HEK293 (cell line): ENCODE results near the gene GNL3.

Source experiments
- CTCF ChIA-PET: fragments of 350-600 bp; formaldehyde crosslinking; extraction: SDS; loops from one replicate; lab custom pipeline; 2021; ENCODE audit warnings: antibody characterized with exemption; lab: Yijun Ruan, JAX
- POLR2A ChIA-PET: fragments of 300-600 bp; formaldehyde crosslinking; extraction: SDS; loops from one replicate; lab custom pipeline; 2020; ENCODE audit warnings: antibody characterized with exemption, inconsistent platforms; lab: Yijun Ruan, JAX
- H3K27ac ChIP-seq: fragments of 200-500 bp; sonication (Bioruptor generic); 2 replicates; pipeline ENCODE4 v1.5.1; 2014; ENCODE audit warnings: low read depth, low read length, control low read depth, inconsistent platforms; ENCODE audit errors: extremely low read depth
- H3K36me3 ChIP-seq, 2 experiments: fragments of 200-500 bp in 1 of 2; sonication (Bioruptor generic) in 1 of 2; 1 replicate in 1 of 2; 2 replicates in 1 of 2; pipeline ENCODE4 v1.5.1; 2014 to 2017; ENCODE audit warnings: inconsistent platforms in 2 of 2, low read length in 2 of 2; ENCODE audit not compliant: control insufficient read depth in 2 of 2, insufficient read depth in 1 of 2
- H3K4me1 ChIP-seq: fragments of 200-500 bp; sonication (Bioruptor generic); 2 replicates; pipeline ENCODE4 v1.5.1; 2014; ENCODE audit warnings: mild to moderate bottlenecking, low read length, inconsistent platforms; ENCODE audit not compliant: control insufficient read depth, insufficient read depth
- H3K4me3 ChIP-seq: 2 replicates; pipeline ENCODE4 v1.5.1; 2011; ENCODE audit warnings: low read depth, mild to moderate bottlenecking, control low read depth, low read length, moderate library complexity
- H3K9me3 ChIP-seq: fragments of 200-500 bp; sonication (Bioruptor generic); 2 replicates; pipeline ENCODE4 v1.5.1; 2014; ENCODE audit warnings: low read depth, low read length, inconsistent platforms; ENCODE audit not compliant: control insufficient read depth, insufficient read depth
- BCL11A ChIP-seq: fragments of 450-650 bp; formaldehyde crosslinking; IDR thresholded peaks from 2 replicates; pipeline ENCODE4 v1.5.1; 2016; ENCODE audit warnings: low read depth, missing biosample characterization, missing genetic modification characterization
- MZF1 ChIP-seq: fragments of 450-650 bp; formaldehyde crosslinking; IDR thresholded peaks from 2 replicates; pipeline ENCODE4 v1.5.1; 2017; ENCODE audit warnings: missing biosample characterization, missing genetic modification characterization, borderline replicate concordance
- TCF7L2 ChIP-seq: IDR thresholded peaks from 2 replicates; pipeline ENCODE4 v1.6.1; 2011; ENCODE audit warnings: low read depth, mild to moderate bottlenecking, inconsistent platforms, low read length, moderate library complexity, borderline replicate concordance
- ZBTB17 ChIP-seq: fragments of 450-650 bp; formaldehyde crosslinking; IDR thresholded peaks from 2 replicates; pipeline ENCODE4 v1.5.1; 2016; ENCODE audit warnings: missing biosample characterization, missing genetic modification characterization
- ZBTB20 ChIP-seq: fragments of 450-650 bp; formaldehyde crosslinking; IDR thresholded peaks from 2 replicates; pipeline ENCODE4 v1.5.1; 2016; ENCODE audit warnings: missing biosample characterization, missing genetic modification characterization
- ZBTB21 ChIP-seq: fragments of 450-650 bp; formaldehyde crosslinking; IDR thresholded peaks from 2 replicates; pipeline ENCODE4 v1.5.1; 2017; ENCODE audit warnings: missing biosample characterization, missing genetic modification characterization
- ZBTB48 ChIP-seq: fragments of 450-650 bp; formaldehyde crosslinking; IDR thresholded peaks from 2 replicates; pipeline ENCODE4 v1.5.1; 2016; ENCODE audit warnings: missing biosample characterization, missing genetic modification characterization
- ZNF16 ChIP-seq: fragments of 450-650 bp; formaldehyde crosslinking; IDR thresholded peaks from 2 replicates; pipeline ENCODE4 v1.5.1; 2016; ENCODE audit warnings: low read depth, missing biosample characterization, missing genetic modification characterization
- ZNF311 ChIP-seq: fragments of 450-650 bp; formaldehyde crosslinking; IDR thresholded peaks from 2 replicates; pipeline ENCODE4 v1.5.1; 2017; ENCODE audit warnings: missing biosample characterization, missing genetic modification characterization, borderline replicate concordance
- ZNF324 ChIP-seq: fragments of 450-650 bp; formaldehyde crosslinking; IDR thresholded peaks from 2 replicates; pipeline ENCODE4 v1.5.1; 2016; ENCODE audit warnings: missing biosample characterization, missing genetic modification characterization
- ZNF416 ChIP-seq: fragments of 450-650 bp; formaldehyde crosslinking; IDR thresholded peaks from 2 replicates; pipeline ENCODE4 v1.5.1; 2016; ENCODE audit warnings: missing biosample characterization, missing genetic modification characterization
- ZNF426 ChIP-seq: fragments of 450-650 bp; formaldehyde crosslinking; IDR thresholded peaks from 2 replicates; pipeline ENCODE4 v1.5.1; 2017; ENCODE audit warnings: missing biosample characterization, missing genetic modification characterization, mild to moderate bottlenecking, inconsistent platforms, moderate library complexity
- ZNF544 ChIP-seq: fragments of 450-650 bp; formaldehyde crosslinking; IDR thresholded peaks from 2 replicates; pipeline ENCODE4 v1.5.0; 2017; ENCODE audit warnings: missing biosample characterization, missing genetic modification characterization
- ZNF621 ChIP-seq: fragments of 450-650 bp; formaldehyde crosslinking; IDR thresholded peaks from 2 replicates; pipeline ENCODE4 v1.5.1; 2017; ENCODE audit warnings: missing biosample characterization, missing genetic modification characterization
- ZNF629 ChIP-seq: fragments of 450-650 bp; formaldehyde crosslinking; IDR thresholded peaks from 2 replicates; pipeline ENCODE4 v1.5.1; 2017; ENCODE audit warnings: missing biosample characterization, missing genetic modification characterization
- ZNF837 ChIP-seq: fragments of 450-650 bp; formaldehyde crosslinking; IDR thresholded peaks from 2 replicates; pipeline ENCODE4 v1.5.1; 2016; ENCODE audit warnings: missing biosample characterization, missing genetic modification characterization
- ZSCAN23 ChIP-seq: fragments of 450-650 bp; formaldehyde crosslinking; IDR thresholded peaks from 2 replicates; pipeline ENCODE4 v1.5.1; 2016; ENCODE audit warnings: missing biosample characterization, missing genetic modification characterization
- TF ChIP-seq, protein P1 (sequence below): fragments of 450-650 bp; formaldehyde crosslinking; IDR thresholded peaks from 2 replicates; pipeline ENCODE4 v1.5.1; 2016; ENCODE audit warnings: missing biosample characterization, missing genetic modification characterization, low read depth
- TF ChIP-seq, protein P2 (sequence below): fragments of 450-650 bp; formaldehyde crosslinking; IDR thresholded peaks from 2 replicates; pipeline ENCODE4; 2016; ENCODE audit warnings: missing biosample characterization, missing genetic modification characterization
- TF ChIP-seq, protein P3 (sequence below): fragments of 450-650 bp; formaldehyde crosslinking; IDR thresholded peaks from 2 replicates; pipeline ENCODE4 v1.5.1; 2016; ENCODE audit warnings: missing biosample characterization, missing genetic modification characterization, borderline replicate concordance
- TF ChIP-seq, protein P4 (sequence below): fragments of 450-650 bp; formaldehyde crosslinking; IDR thresholded peaks from 2 replicates; pipeline ENCODE4 v1.5.1; 2016; ENCODE audit warnings: missing biosample characterization, missing genetic modification characterization, borderline replicate concordance
- TF ChIP-seq, protein P5 (sequence below): fragments of 450-650 bp; formaldehyde crosslinking; IDR thresholded peaks from 2 replicates; pipeline ENCODE4 v1.5.1; 2016; ENCODE audit warnings: missing biosample characterization, missing genetic modification characterization

Gene GNL3

DNA sequence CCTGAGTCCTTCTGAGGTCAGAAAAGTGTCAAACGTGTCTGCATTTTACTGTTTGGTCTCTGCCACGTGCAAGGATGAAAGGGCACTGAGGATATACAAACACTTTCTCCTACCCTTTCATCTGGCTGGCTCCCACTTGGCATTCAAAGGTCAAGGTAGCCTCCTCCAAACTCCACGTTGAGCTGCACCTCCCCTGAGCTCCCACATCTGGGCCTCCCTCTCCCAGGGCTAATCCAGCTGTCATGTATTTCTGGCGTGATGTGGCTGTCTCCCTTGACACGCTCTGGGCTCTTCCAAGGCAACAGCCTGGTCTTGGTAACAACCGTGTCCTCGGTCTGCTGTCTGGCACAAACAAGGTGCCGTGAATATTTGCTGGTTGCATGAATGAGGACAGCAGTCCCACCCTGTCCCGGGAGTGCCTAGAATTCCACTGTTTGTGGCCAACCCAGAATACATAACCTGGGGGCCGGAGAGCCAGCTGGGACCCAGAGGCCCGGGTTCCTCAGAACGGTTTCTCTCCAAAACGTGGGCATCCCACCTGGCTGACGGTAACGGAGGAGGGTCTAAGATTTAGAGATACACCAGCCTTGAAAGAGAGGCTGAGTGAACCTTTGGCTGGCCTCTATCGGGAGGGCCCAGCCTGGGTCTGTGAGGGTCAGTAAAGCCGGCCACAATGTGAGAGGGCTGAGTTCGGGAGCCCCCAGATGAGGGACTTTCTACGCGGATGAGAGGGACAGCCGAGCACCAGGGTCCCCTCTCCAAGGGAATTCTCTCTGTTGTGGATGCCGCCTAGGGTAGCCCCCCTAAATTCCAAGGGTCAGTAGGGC is 19.0 kb downstream of the GNL3 start:
- Histone ChIP-seq H3K9me3 (no peaks in the 10 kb centered on the region), H3K36me3 (peaks cover 14 to 25% of the 10 kb centered on the region in 2 experiments), H3K4me3 (peak overlapping the region; percentile 100), H3K4me1 (peaks cover 3% of the 10 kb centered on the region; the same call in 1 of the 2 replicates), H3K27ac (peak overlapping the region; percentile 64; the same call in 1 of the 2 replicates)
- POLR2A ChIA-PET = interaction anchor here (0.9 to 3.3 kb wide), 5 partner anchors 7 to 169 kb away, joined by 3 to 13 read pairs (median 4); partner anchors contain the start of genes GNL3, NEK4, PBRM1 and UQCC5
- CTCF ChIA-PET = no interaction called here
- TF ChIP-seq, protein P1, sequence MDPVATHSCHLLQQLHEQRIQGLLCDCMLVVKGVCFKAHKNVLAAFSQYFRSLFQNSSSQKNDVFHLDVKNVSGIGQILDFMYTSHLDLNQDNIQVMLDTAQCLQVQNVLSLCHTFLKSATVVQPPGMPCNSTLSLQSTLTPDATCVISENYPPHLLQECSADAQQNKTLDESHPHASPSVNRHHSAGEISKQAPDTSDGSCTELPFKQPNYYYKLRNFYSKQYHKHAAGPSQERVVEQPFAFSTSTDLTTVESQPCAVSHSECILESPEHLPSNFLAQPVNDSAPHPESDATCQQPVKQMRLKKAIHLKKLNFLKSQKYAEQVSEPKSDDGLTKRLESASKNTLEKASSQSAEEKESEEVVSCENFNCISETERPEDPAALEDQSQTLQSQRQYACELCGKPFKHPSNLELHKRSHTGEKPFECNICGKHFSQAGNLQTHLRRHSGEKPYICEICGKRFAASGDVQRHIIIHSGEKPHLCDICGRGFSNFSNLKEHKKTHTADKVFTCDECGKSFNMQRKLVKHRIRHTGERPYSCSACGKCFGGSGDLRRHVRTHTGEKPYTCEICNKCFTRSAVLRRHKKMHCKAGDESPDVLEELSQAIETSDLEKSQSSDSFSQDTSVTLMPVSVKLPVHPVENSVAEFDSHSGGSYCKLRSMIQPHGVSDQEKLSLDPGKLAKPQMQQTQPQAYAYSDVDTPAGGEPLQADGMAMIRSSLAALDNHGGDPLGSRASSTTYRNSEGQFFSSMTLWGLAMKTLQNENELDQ (tag by site-specific recombination) = no peak
- TF ChIP-seq MZF1 (tag by site-specific recombination) (no peak), ZNF426 (tag by site-specific recombination) (no peak), ZNF416 (tag by site-specific recombination) (no peak), BCL11A (tag by site-specific recombination) (no peak), ZNF324 (no peak), ZNF311 (tag by site-specific recombination) (no peak), ZNF16 (tag by site-specific recombination) (no peak), ZNF544 (tag by site-specific recombination) (no peak), TCF7L2 (no peak), ZSCAN23 (tag by site-specific recombination) (no peak), ZBTB20 (peak; percentile 99), ZNF629 (tag by site-specific recombination) (no peak), ZBTB21 (tag by site-specific recombination) (no peak), ZBTB48 (tag by site-specific recombination) (0 out of 2 replicates have a peak, but pooled peaks have one; percentile 23), ZNF621 (tag by site-specific recombination) (no peak), ZNF837 (tag by site-specific recombination) (no peak), ZBTB17 (tag by site-specific recombination) (peak; percentile 95)
- TF ChIP-seq, protein P2, sequence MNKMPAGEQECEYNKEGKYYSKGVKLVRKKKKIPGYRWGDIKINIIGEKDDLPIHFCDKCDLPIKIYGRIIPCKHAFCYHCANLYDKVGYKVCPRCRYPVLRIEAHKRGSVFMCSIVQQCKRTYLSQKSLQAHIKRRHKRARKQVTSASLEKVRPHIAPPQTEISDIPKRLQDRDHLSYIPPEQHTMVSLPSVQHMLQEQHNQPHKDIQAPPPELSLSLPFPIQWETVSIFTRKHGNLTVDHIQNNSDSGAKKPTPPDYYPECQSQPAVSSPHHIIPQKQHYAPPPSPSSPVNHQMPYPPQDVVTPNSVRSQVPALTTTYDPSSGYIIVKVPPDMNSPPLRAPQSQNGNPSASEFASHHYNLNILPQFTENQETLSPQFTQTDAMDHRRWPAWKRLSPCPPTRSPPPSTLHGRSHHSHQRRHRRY (tag by site-specific recombination) = no peak
- TF ChIP-seq, protein P3, sequence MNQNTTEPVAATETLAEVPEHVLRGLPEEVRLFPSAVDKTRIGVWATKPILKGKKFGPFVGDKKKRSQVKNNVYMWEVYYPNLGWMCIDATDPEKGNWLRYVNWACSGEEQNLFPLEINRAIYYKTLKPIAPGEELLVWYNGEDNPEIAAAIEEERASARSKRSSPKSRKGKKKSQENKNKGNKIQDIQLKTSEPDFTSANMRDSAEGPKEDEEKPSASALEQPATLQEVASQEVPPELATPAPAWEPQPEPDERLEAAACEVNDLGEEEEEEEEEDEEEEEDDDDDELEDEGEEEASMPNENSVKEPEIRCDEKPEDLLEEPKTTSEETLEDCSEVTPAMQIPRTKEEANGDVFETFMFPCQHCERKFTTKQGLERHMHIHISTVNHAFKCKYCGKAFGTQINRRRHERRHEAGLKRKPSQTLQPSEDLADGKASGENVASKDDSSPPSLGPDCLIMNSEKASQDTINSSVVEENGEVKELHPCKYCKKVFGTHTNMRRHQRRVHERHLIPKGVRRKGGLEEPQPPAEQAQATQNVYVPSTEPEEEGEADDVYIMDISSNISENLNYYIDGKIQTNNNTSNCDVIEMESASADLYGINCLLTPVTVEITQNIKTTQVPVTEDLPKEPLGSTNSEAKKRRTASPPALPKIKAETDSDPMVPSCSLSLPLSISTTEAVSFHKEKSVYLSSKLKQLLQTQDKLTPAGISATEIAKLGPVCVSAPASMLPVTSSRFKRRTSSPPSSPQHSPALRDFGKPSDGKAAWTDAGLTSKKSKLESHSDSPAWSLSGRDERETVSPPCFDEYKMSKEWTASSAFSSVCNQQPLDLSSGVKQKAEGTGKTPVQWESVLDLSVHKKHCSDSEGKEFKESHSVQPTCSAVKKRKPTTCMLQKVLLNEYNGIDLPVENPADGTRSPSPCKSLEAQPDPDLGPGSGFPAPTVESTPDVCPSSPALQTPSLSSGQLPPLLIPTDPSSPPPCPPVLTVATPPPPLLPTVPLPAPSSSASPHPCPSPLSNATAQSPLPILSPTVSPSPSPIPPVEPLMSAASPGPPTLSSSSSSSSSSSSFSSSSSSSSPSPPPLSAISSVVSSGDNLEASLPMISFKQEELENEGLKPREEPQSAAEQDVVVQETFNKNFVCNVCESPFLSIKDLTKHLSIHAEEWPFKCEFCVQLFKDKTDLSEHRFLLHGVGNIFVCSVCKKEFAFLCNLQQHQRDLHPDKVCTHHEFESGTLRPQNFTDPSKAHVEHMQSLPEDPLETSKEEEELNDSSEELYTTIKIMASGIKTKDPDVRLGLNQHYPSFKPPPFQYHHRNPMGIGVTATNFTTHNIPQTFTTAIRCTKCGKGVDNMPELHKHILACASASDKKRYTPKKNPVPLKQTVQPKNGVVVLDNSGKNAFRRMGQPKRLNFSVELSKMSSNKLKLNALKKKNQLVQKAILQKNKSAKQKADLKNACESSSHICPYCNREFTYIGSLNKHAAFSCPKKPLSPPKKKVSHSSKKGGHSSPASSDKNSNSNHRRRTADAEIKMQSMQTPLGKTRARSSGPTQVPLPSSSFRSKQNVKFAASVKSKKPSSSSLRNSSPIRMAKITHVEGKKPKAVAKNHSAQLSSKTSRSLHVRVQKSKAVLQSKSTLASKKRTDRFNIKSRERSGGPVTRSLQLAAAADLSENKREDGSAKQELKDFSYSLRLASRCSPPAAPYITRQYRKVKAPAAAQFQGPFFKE (tag by site-specific recombination) = no peak
- TF ChIP-seq, protein P4, sequence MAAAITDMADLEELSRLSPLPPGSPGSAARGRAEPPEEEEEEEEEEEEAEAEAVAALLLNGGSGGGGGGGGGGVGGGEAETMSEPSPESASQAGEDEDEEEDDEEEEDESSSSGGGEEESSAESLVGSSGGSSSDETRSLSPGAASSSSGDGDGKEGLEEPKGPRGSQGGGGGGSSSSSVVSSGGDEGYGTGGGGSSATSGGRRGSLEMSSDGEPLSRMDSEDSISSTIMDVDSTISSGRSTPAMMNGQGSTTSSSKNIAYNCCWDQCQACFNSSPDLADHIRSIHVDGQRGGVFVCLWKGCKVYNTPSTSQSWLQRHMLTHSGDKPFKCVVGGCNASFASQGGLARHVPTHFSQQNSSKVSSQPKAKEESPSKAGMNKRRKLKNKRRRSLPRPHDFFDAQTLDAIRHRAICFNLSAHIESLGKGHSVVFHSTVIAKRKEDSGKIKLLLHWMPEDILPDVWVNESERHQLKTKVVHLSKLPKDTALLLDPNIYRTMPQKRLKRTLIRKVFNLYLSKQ (tag by site-specific recombination) = no peak
- TF ChIP-seq, protein P5, sequence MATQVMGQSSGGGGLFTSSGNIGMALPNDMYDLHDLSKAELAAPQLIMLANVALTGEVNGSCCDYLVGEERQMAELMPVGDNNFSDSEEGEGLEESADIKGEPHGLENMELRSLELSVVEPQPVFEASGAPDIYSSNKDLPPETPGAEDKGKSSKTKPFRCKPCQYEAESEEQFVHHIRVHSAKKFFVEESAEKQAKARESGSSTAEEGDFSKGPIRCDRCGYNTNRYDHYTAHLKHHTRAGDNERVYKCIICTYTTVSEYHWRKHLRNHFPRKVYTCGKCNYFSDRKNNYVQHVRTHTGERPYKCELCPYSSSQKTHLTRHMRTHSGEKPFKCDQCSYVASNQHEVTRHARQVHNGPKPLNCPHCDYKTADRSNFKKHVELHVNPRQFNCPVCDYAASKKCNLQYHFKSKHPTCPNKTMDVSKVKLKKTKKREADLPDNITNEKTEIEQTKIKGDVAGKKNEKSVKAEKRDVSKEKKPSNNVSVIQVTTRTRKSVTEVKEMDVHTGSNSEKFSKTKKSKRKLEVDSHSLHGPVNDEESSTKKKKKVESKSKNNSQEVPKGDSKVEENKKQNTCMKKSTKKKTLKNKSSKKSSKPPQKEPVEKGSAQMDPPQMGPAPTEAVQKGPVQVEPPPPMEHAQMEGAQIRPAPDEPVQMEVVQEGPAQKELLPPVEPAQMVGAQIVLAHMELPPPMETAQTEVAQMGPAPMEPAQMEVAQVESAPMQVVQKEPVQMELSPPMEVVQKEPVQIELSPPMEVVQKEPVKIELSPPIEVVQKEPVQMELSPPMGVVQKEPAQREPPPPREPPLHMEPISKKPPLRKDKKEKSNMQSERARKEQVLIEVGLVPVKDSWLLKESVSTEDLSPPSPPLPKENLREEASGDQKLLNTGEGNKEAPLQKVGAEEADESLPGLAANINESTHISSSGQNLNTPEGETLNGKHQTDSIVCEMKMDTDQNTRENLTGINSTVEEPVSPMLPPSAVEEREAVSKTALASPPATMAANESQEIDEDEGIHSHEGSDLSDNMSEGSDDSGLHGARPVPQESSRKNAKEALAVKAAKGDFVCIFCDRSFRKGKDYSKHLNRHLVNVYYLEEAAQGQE (tag by site-specific recombination) = no peak
